Endothelial cell of umbilical vein (primary cell): ENCODE data around the gene RFC3. TPM values are rescaled to one million over a fixed set of nuclear protein-coding genes. Genes with fewer than 3 reads are reported as not detected.

Source experiments
- BruUV-seq: library from RNA; stranded (reverse); fragments of 400-500 nt; replicated peaks from 2 replicates; lab custom pipeline; 2021; lab: Mats Ljungman, UMichigan
- CTCF ChIA-PET: fragments of 300-600, 350-600 bp; sonication (Branson Sonifier 250); formaldehyde crosslinking; loops from one replicate; lab custom pipeline; 2021; ENCODE audit warnings: antibody characterized with exemption, inconsistent platforms; lab: Charles Lee
- POLR2A ChIA-PET: fragments of 300-600, 350-600 bp; sonication (Branson Sonifier 250); formaldehyde crosslinking; loops from one replicate; lab custom pipeline; 2021; ENCODE audit warnings: antibody characterized with exemption, inconsistent platforms; lab: Charles Lee
- DNase-seq: peaks from one replicate; pipeline ENCODE4 v3.0.0-alpha.2; 2011; ENCODE audit warnings: low read depth, low spot score
- FAIRE-seq: peaks from 2 replicates; lab custom pipeline; 2011; peaks lifted over from hg19 to GRCh38; lab: Jason Lieb, UNC
- H2AFZ ChIP-seq: 2 replicates; pipeline ENCODE4 v1.6.0; 2012; ENCODE audit warnings: low read depth, low read length, control low read depth, inconsistent platforms
- H3K27ac ChIP-seq: 2 replicates; pipeline ENCODE4 v1.5.1; 2011; ENCODE audit warnings: low read depth, mild to moderate bottlenecking, control low read depth, low read length, moderate library complexity; ENCODE audit not compliant: insufficient read depth
- H3K27me3 ChIP-seq, 2 experiments: 2 replicates each; pipeline versions ENCODE4 v1.6.0 to v1.6.1; 2011; ENCODE audit warnings: low read length in 2 of 2, mixed read lengths in 1 of 2; ENCODE audit not compliant: control insufficient read depth in 2 of 2, insufficient read depth in 2 of 2
- H3K36me3 ChIP-seq, 2 experiments: 2 replicates in 1 of 2; 3 replicates in 1 of 2; pipeline ENCODE4 v1.5.1; 2011; ENCODE audit warnings: low read length in 2 of 2, mild to moderate bottlenecking in 1 of 2, moderate library complexity in 1 of 2; ENCODE audit not compliant: control insufficient read depth in 2 of 2, insufficient read depth in 2 of 2; ENCODE audit errors: extremely low read depth in 1 of 2
- H3K4me1 ChIP-seq: 3 replicates; pipeline ENCODE4 v1.5.1; 2011; ENCODE audit warnings: mild to moderate bottlenecking, low read length; ENCODE audit not compliant: control insufficient read depth, insufficient read depth; ENCODE audit errors: extremely low read depth
- H3K4me2 ChIP-seq: 2 replicates; pipeline ENCODE4 v1.6.1; 2011; ENCODE audit warnings: low read length, control low read depth, mixed read lengths; ENCODE audit not compliant: insufficient read depth
- H3K4me3 ChIP-seq, 3 experiments: fragments of 200-600 bp in 1 of 3; sonication (generic), shearing (Covaris generic) in 1 of 3; replicated peaks in 1 of 3; 2 replicates each; pipeline ENCODE4 v1.5.1; 2011 to 2016; ENCODE audit warnings: control low read depth in 3 of 3, low read length in 3 of 3, mild to moderate bottlenecking in 2 of 3, inconsistent platforms in 1 of 3, low read depth in 1 of 3, moderate library complexity in 1 of 3; ENCODE audit not compliant: insufficient read depth in 1 of 3
- H3K79me2 ChIP-seq: 2 replicates; pipeline ENCODE4 v1.6.0; 2012; ENCODE audit warnings: low read length, inconsistent platforms; ENCODE audit not compliant: control insufficient read depth, insufficient read depth
- H3K9ac ChIP-seq: replicated peaks from 2 replicates; pipeline ENCODE3; 2011; ENCODE audit warnings: low read length, control low read depth; ENCODE audit not compliant: insufficient read depth; ENCODE audit errors: extremely low read depth
- H3K9me1 ChIP-seq: replicated peaks from 3 replicates; pipeline ENCODE4 v1.6.0; 2011; ENCODE audit warnings: mild to moderate bottlenecking, low read length; ENCODE audit not compliant: control insufficient read depth, insufficient read depth; ENCODE audit errors: extremely low read depth
- H3K9me3 ChIP-seq: replicated peaks from 2 replicates; pipeline ENCODE4 v1.5.1; 2012; ENCODE audit warnings: low read length, inconsistent platforms; ENCODE audit not compliant: control insufficient read depth, insufficient read depth
- H4K20me1 ChIP-seq: replicated peaks from 2 replicates; pipeline ENCODE3; 2011; ENCODE audit warnings: mild to moderate bottlenecking, low read length; ENCODE audit not compliant: control insufficient read depth, insufficient read depth; ENCODE audit errors: extremely low read depth
- CTCF ChIP-seq, 2 donors: IDR thresholded peaks; 1 replicate in 1 of 2; 2 replicates in 1 of 2; pipeline ENCODE4 v1.5.1; 2011; ENCODE audit warnings: low read length in 2 of 2, mild to moderate bottlenecking in 2 of 2, moderate library complexity in 2 of 2, control low read depth in 1 of 2, inconsistent platforms in 1 of 2, low read depth in 1 of 2; ENCODE audit not compliant: insufficient read depth in 1 of 2; ENCODE audit errors: extremely low read depth in 1 of 2
- EZH2 ChIP-seq: IDR thresholded peaks from 2 replicates; pipeline ENCODE4 v1.6.1; 2012; ENCODE audit warnings: borderline replicate concordance, low read depth, mild to moderate bottlenecking, moderate library complexity, low read length, inconsistent platforms; ENCODE audit not compliant: severe bottlenecking
- FOS ChIP-seq: IDR thresholded peaks from 2 replicates; pipeline ENCODE4 v1.6.1; 2011; ENCODE audit warnings: mild to moderate bottlenecking, low read length, moderate library complexity, borderline replicate concordance; ENCODE audit not compliant: insufficient read depth
- GATA2 ChIP-seq: IDR thresholded peaks from 2 replicates; pipeline ENCODE4 v1.7.0; 2011; ENCODE audit warnings: low read depth, mild to moderate bottlenecking, moderate library complexity, mixed read lengths, low read length; ENCODE audit not compliant: insufficient read length, insufficient read depth
- JUN ChIP-seq: IDR thresholded peaks from 2 replicates; pipeline ENCODE4 v1.6.1; 2011; ENCODE audit warnings: borderline replicate concordance, low read depth; ENCODE audit not compliant: insufficient read length, insufficient read depth
- MAX ChIP-seq: IDR thresholded peaks from 2 replicates; pipeline ENCODE4 v1.6.1; 2011; ENCODE audit not compliant: insufficient read depth, insufficient read length
- MYC ChIP-seq: IDR thresholded peaks from one replicate; pipeline ENCODE4 v1.6.1; 2011; ENCODE audit warnings: mild to moderate bottlenecking, low read depth, low read length
- POLR2A ChIP-seq: IDR thresholded peaks from 2 replicates; pipeline ENCODE4 v1.6.1; 2012; ENCODE audit warnings: low read depth, mild to moderate bottlenecking, control low read depth, low read length
- POLR2AphosphoS5 ChIP-seq: IDR thresholded peaks from 2 replicates; pipeline ENCODE4 v1.6.1; 2012; ENCODE audit warnings: low read depth, mild to moderate bottlenecking, control low read depth, low read length, moderate library complexity; ENCODE audit not compliant: insufficient read depth
- dilution Hi-C: fragments of 300-500 bp; cut with MboI; formaldehyde crosslinking; loops from one replicate; pipeline ENCODE4 v1.15.0; 2019; ENCODE audit warnings: low sequenced_read_pairs; ENCODE audit not compliant: extremely low pct_ligation_motif_present
- intact Hi-C: fragments of 100-400 bp; cut with micrococcal nuclease; formaldehyde crosslinking; loops from one replicate; pipeline ENCODE4 v1.10.0; 2022
- polyA plus RNA-seq, 4 experiments: library from polyadenylated mRNA; depleted of rRNA in 3 of 4; stranded (reverse) in 3 of 4; unstranded in 1 of 4; fragments of >200 nt; gene quantifications; 2 replicates each; pipeline versions ENCODE4 v1.2.1 to v1.2.3, GENCODE V29; 2011 to 2012; ENCODE audit warnings: missing spikeins in 1 of 4
- total RNA-seq: library from RNA; stranded (reverse); gene quantifications from 2 replicates; pipeline ENCODE4 v1.2.3, GENCODE V29; 2021

Gene RFC3
- total and polyA plus RNA-seq, 2 donors (not counting 3 experiments of a cell fraction or from before 2014, with no cell fraction given), result 7.3 to 17.9 TPM

GRCh38 chr13:33771296-33771695, 46.7 kb upstream of the RFC3 start:
- TF ChIP-seq GATA2 (no peak), MAX (no peak), POLR2A (no peak), CTCF (IDR thresholded peaks at IDR 0.05; ENCODE audit: extremely low read depth in 1 of 2, insufficient read depth in 1 of 2, low read depth in 1 of 2, low read length in 2 of 2) (no peak), FOS (no peak), POLR2AphosphoS5 (no peak), EZH2 (no peak), JUN (no peak), MYC (no peak)
- no TSS peak for BruUV-seq
- Histone ChIP-seq H3K4me2 (no peak overlapping the region), H3K4me1 (no peaks in the 10 kb centered on the region), H3K36me3 (no peaks in the 10 kb centered on the region), H3K9me3 (no peaks in the 10 kb centered on the region), H2AFZ (no peak overlapping the region), H3K27ac (no peak overlapping the region), H3K79me2 (no peaks in the 10 kb centered on the region), H3K4me3 (no peak overlapping the region), H4K20me1 (no peaks in the 10 kb centered on the region), H3K27me3 (peaks cover 0 to 16% of the 10 kb centered on the region in 2 experiments), H3K9me1 (no peaks in the 10 kb centered on the region), H3K9ac (no peak overlapping the region)
- POLR2A ChIA-PET, result no interaction called here
- no peak for FAIRE-seq
- intact Hi-C loops (no loop called here), dilution Hi-C loops (no loop called here)
- DNase-seq, result no peak
- CTCF ChIA-PET, result no interaction called here
